Endothelial cell of umbilical vein (primary cell): ENCODE data around the gene CCDC82. TPM values are rescaled to one million over a fixed set of nuclear protein-coding genes. Genes with fewer than 3 reads are reported as not detected.

Experiments used
- BruUV-seq: library from RNA; stranded (reverse); fragments of 400-500 nt; replicated peaks from 2 replicates; lab custom pipeline; 2021; lab: Mats Ljungman, UMichigan
- CTCF ChIA-PET: fragments of 300-600, 350-600 bp; sonication (Branson Sonifier 250); formaldehyde crosslinking; loops from one replicate; lab custom pipeline; 2021; ENCODE audit warnings: antibody characterized with exemption, inconsistent platforms; lab: Charles Lee
- POLR2A ChIA-PET: fragments of 300-600, 350-600 bp; sonication (Branson Sonifier 250); formaldehyde crosslinking; loops from one replicate; lab custom pipeline; 2021; ENCODE audit warnings: antibody characterized with exemption, inconsistent platforms; lab: Charles Lee
- DNase-seq: peaks from one replicate; pipeline ENCODE4 v3.0.0-alpha.2; 2011; ENCODE audit warnings: low read depth, low spot score
- FAIRE-seq: peaks from 2 replicates; lab custom pipeline; 2011; peaks lifted over from hg19 to GRCh38; lab: Jason Lieb, UNC
- H2AFZ ChIP-seq: 2 replicates; pipeline ENCODE4 v1.6.0; 2012; ENCODE audit warnings: low read depth, low read length, control low read depth, inconsistent platforms
- H3K27ac ChIP-seq: 2 replicates; pipeline ENCODE4 v1.5.1; 2011; ENCODE audit warnings: low read depth, mild to moderate bottlenecking, control low read depth, low read length, moderate library complexity; ENCODE audit not compliant: insufficient read depth
- H3K27me3 ChIP-seq, 2 experiments: 2 replicates each; pipeline versions ENCODE4 v1.6.0 to v1.6.1; 2011; ENCODE audit warnings: low read length in 2 of 2, mixed read lengths in 1 of 2; ENCODE audit not compliant: control insufficient read depth in 2 of 2, insufficient read depth in 2 of 2
- H3K36me3 ChIP-seq, 2 experiments: 2 replicates in 1 of 2; 3 replicates in 1 of 2; pipeline ENCODE4 v1.5.1; 2011; ENCODE audit warnings: low read length in 2 of 2, mild to moderate bottlenecking in 1 of 2, moderate library complexity in 1 of 2; ENCODE audit not compliant: control insufficient read depth in 2 of 2, insufficient read depth in 2 of 2; ENCODE audit errors: extremely low read depth in 1 of 2
- H3K4me1 ChIP-seq: 3 replicates; pipeline ENCODE4 v1.5.1; 2011; ENCODE audit warnings: mild to moderate bottlenecking, low read length; ENCODE audit not compliant: control insufficient read depth, insufficient read depth; ENCODE audit errors: extremely low read depth
- H3K4me2 ChIP-seq: 2 replicates; pipeline ENCODE4 v1.6.1; 2011; ENCODE audit warnings: low read length, control low read depth, mixed read lengths; ENCODE audit not compliant: insufficient read depth
- H3K4me3 ChIP-seq, 3 experiments: fragments of 200-600 bp in 1 of 3; sonication (generic), shearing (Covaris generic) in 1 of 3; replicated peaks in 1 of 3; 2 replicates each; pipeline ENCODE4 v1.5.1; 2011 to 2016; ENCODE audit warnings: control low read depth in 3 of 3, low read length in 3 of 3, mild to moderate bottlenecking in 2 of 3, inconsistent platforms in 1 of 3, low read depth in 1 of 3, moderate library complexity in 1 of 3; ENCODE audit not compliant: insufficient read depth in 1 of 3
- H3K79me2 ChIP-seq: 2 replicates; pipeline ENCODE4 v1.6.0; 2012; ENCODE audit warnings: low read length, inconsistent platforms; ENCODE audit not compliant: control insufficient read depth, insufficient read depth
- H3K9ac ChIP-seq: replicated peaks from 2 replicates; pipeline ENCODE3; 2011; ENCODE audit warnings: low read length, control low read depth; ENCODE audit not compliant: insufficient read depth; ENCODE audit errors: extremely low read depth
- H3K9me1 ChIP-seq: replicated peaks from 3 replicates; pipeline ENCODE4 v1.6.0; 2011; ENCODE audit warnings: mild to moderate bottlenecking, low read length; ENCODE audit not compliant: control insufficient read depth, insufficient read depth; ENCODE audit errors: extremely low read depth
- H3K9me3 ChIP-seq: replicated peaks from 2 replicates; pipeline ENCODE4 v1.5.1; 2012; ENCODE audit warnings: low read length, inconsistent platforms; ENCODE audit not compliant: control insufficient read depth, insufficient read depth
- H4K20me1 ChIP-seq: replicated peaks from 2 replicates; pipeline ENCODE3; 2011; ENCODE audit warnings: mild to moderate bottlenecking, low read length; ENCODE audit not compliant: control insufficient read depth, insufficient read depth; ENCODE audit errors: extremely low read depth
- CTCF ChIP-seq, 2 donors: IDR thresholded peaks; 1 replicate in 1 of 2; 2 replicates in 1 of 2; pipeline ENCODE4 v1.5.1; 2011; ENCODE audit warnings: low read length in 2 of 2, mild to moderate bottlenecking in 2 of 2, moderate library complexity in 2 of 2, control low read depth in 1 of 2, inconsistent platforms in 1 of 2, low read depth in 1 of 2; ENCODE audit not compliant: insufficient read depth in 1 of 2; ENCODE audit errors: extremely low read depth in 1 of 2
- EZH2 ChIP-seq: IDR thresholded peaks from 2 replicates; pipeline ENCODE4 v1.6.1; 2012; ENCODE audit warnings: borderline replicate concordance, low read depth, mild to moderate bottlenecking, moderate library complexity, low read length, inconsistent platforms; ENCODE audit not compliant: severe bottlenecking
- FOS ChIP-seq: IDR thresholded peaks from 2 replicates; pipeline ENCODE4 v1.6.1; 2011; ENCODE audit warnings: mild to moderate bottlenecking, low read length, moderate library complexity, borderline replicate concordance; ENCODE audit not compliant: insufficient read depth
- GATA2 ChIP-seq: IDR thresholded peaks from 2 replicates; pipeline ENCODE4 v1.7.0; 2011; ENCODE audit warnings: low read depth, mild to moderate bottlenecking, moderate library complexity, mixed read lengths, low read length; ENCODE audit not compliant: insufficient read length, insufficient read depth
- JUN ChIP-seq: IDR thresholded peaks from 2 replicates; pipeline ENCODE4 v1.6.1; 2011; ENCODE audit warnings: borderline replicate concordance, low read depth; ENCODE audit not compliant: insufficient read length, insufficient read depth
- MAX ChIP-seq: IDR thresholded peaks from 2 replicates; pipeline ENCODE4 v1.6.1; 2011; ENCODE audit not compliant: insufficient read depth, insufficient read length
- MYC ChIP-seq: IDR thresholded peaks from one replicate; pipeline ENCODE4 v1.6.1; 2011; ENCODE audit warnings: mild to moderate bottlenecking, low read depth, low read length
- POLR2A ChIP-seq: IDR thresholded peaks from 2 replicates; pipeline ENCODE4 v1.6.1; 2012; ENCODE audit warnings: low read depth, mild to moderate bottlenecking, control low read depth, low read length
- POLR2AphosphoS5 ChIP-seq: IDR thresholded peaks from 2 replicates; pipeline ENCODE4 v1.6.1; 2012; ENCODE audit warnings: low read depth, mild to moderate bottlenecking, control low read depth, low read length, moderate library complexity; ENCODE audit not compliant: insufficient read depth
- dilution Hi-C: fragments of 300-500 bp; cut with MboI; formaldehyde crosslinking; loops from one replicate; pipeline ENCODE4 v1.15.0; 2019; ENCODE audit warnings: low sequenced_read_pairs; ENCODE audit not compliant: extremely low pct_ligation_motif_present
- intact Hi-C: fragments of 100-400 bp; cut with micrococcal nuclease; formaldehyde crosslinking; loops from one replicate; pipeline ENCODE4 v1.10.0; 2022
- polyA plus RNA-seq, 4 experiments: library from polyadenylated mRNA; depleted of rRNA in 3 of 4; stranded (reverse) in 3 of 4; unstranded in 1 of 4; fragments of >200 nt; gene quantifications; 2 replicates each; pipeline versions ENCODE4 v1.2.1 to v1.2.3, GENCODE V29; 2011 to 2012; ENCODE audit warnings: missing spikeins in 1 of 4
- total RNA-seq: library from RNA; stranded (reverse); gene quantifications from 2 replicates; pipeline ENCODE4 v1.2.3, GENCODE V29; 2021

The CCDC82 gene
- total and polyA plus RNA-seq, 2 donors (not counting 3 experiments of a cell fraction or from before 2014, with no cell fraction given): 8.1 to 33.4 TPM

- Histone ChIP-seq H3K9me3 (no peaks in the 10 kb centered on the region), H3K4me3 (no peak overlapping the region), H2AFZ (no peak overlapping the region), H3K9ac (no peak overlapping the region), H3K4me2 (no peak overlapping the region), H4K20me1 (no peaks in the 10 kb centered on the region), H3K36me3 (no peaks in the 10 kb centered on the region), H3K9me1 (no peaks in the 10 kb centered on the region), H3K79me2 (no peaks in the 10 kb centered on the region), H3K4me1 (peaks cover 2% of the 10 kb centered on the region), H3K27ac (no peak overlapping the region), H3K27me3 (peaks cover 0 to 17% of the 10 kb centered on the region in 2 experiments)
- dilution Hi-C loops: no loop called here
- ChIA-PET CTCF (interaction anchor here (0.7 to 4.1 kb wide), 13 partner anchors 10 to 1867 kb away, joined by 3 to 54 read pairs (median 3); partner anchors contain the start of gene MAML2), POLR2A (interaction anchor here (0.6 kb wide), 1 partner anchor 636 kb away, joined by 3 read pairs; no protein-coding TSS in a partner anchor)
- BruUV-seq: no TSS peak
- TF ChIP-seq POLR2A: no peak
- TF ChIP-seq GATA2: no peak
- no peak for TF ChIP-seq MAX
- peak; percentile 74 for TF ChIP-seq JUN
- no peak for TF ChIP-seq MYC
- peak; percentile 23 for TF ChIP-seq FOS
- no peak for TF ChIP-seq POLR2AphosphoS5
- no peak for TF ChIP-seq EZH2
- no peak for TF ChIP-seq CTCF (IDR thresholded peaks at IDR 0.05; ENCODE audit: extremely low read depth in 1 of 2, insufficient read depth in 1 of 2, low read depth in 1 of 2, low read length in 2 of 2)
- intact Hi-C loops: loop anchor here (5.0 kb wide), 2 partner anchors 1452 to 1902 kb away; partner anchors contain the start of genes CWC15 and KDM4D
- peak; percentile 51 for DNase-seq
- no peak for FAIRE-seq
Measured at GRCh38 chr11:96424693-96425092, 35.0 kb upstream of the CCDC82 start.
